HG03354 (cell line): ENCODE data around the gene ATP4B.

Experiments used
- ATAC-seq: cut with Tn5 transposase; IDR thresholded peaks from one replicate; pipeline ENCODE4 v1.9.1; 2021; ENCODE audit warnings: mild to moderate bottlenecking; ENCODE audit not compliant: unreplicated experiment, poor library complexity, severe bottlenecking

ATP4B gene

DNA sequence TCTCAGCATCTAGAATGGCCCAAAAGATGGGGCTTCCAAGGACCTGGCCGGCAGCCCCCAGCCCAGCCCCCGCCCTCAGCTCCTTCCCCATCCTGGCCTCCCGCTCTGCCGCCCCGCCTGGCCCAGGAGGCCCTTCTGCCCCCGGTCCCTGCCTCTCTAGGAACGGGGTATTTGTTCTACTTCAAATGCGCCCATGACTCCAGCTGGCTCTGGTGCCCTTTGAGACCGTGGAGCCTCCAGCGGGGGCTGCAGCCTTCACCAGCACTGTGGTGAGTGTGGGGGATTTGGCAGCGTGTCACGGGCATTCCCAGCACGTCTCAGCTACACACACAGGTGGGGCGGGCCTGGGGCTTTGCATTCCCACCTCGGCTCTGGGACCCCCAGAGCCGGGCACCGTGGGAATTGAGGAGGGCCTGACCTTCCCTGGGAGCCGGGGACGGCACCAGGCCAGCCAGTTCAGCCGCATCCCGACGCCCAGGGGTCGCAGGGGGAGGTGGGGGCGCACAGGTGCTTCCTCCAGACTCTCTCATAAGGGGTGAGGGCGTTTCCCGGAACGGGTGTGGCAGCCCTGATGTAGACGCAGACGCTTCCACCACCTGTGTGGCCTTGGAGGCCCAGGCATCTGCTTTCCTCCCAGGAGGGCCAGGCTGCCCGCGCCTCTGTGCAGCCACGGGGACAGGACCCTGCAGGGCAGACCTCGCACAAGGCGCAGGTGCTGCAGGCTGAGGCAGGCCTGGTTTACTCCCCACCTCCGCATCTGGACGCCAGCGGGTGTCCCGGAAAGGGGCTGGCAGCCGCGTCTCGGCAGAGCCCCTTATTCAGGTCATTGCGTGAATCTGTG is 947 bp downstream of the ATP4B start:
- ATAC-seq = no peak

DNA sequence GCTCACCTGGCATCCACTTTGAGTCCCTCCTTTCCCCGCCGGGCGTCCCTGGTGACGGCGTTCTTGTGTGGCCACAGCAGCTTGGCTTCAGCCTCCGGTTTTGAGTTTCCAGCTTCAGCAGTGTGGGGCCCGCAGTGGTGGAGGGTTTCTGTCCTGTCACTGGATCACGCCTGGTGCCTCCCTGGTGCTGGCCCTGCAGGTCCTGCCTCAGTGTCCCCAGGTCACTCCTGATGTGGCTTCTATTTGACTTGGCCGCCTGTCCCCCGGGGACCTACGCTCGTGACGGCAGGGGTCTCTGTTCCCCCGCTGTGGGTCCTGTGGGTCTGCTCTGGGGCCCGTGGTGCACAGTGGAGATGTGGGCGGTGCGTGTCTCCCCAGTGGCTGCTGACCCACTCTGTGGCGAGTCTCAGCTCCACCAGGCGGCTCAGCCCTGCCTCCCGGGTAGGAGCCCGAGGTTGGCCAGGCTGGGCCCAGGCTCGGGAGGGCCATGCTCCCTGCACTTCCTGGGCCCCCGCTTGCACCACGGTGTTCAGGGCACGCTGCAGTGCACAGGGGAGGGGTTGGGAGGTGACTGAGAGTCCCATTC is 1.9 kb downstream of the ATP4B start:
- ATAC-seq = no peak

DNA sequence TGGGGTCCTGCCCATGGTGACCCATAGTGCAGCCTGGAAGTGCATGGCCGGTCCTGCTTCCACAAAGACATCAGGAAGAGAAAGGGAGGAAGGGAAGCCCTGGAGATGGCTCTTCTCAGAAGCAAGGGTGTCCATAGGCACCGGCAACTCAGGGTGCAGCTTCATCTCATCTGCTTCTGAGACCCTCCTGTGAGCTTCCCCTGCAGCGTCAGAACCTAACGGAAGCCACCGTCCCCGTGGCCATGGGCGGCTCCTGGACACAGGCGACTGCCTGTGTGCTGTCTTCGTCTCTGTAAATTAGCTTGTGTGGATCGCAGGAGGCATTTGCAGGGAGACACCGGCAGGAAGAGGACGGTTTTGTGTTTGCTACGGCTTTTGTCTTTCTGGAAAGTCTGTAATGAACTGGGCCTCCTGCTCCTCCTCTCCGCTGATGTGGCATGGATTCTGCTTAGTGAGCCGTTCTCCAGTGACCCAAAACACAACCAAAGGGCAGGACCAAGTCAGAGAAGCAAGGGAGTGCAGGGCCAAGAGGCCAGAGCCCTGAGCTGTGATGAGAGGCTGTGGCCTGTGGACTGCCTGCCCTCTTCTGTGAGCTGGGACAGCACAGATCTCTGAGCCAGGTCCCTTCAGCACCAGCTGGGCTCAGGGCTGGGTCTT is 2.5 kb downstream of the ATP4B start:
- no peak for ATAC-seq

DNA sequence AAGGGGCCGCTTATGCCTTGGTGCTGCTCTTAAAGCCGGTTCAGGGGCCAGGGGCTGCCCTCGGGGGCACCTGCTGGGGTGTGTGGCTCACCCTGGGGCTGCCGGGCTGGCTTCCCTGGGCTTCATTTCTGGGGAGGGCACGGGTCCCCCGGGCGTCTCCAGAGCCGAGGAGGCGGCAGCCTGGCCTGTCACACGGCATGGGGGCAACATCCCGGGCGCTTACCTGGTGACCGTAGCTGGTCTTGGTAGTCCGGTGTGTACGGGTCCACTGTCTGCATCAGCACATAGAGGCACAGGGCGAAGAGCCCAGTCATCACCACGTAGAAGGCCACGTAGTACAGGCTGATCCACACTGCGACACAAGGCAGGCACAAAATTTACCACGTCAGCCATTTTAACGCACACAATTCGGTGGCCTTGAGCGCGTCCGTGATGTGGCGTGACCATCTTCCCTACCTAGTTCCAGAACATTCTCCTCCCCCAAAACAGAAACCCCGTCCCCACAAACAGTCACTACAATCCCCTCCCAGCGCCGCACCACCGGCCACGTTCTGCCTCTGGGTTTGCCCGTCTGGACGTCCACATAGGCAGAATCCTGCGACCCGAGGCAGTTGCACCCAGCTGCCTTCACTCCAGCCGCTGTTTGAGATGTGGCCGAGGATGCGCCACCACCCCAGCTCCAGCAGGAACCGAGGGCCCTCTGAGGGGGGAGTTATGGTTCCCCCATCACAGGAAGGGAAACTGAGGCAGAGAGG is 3.2 kb downstream of the ATP4B start:
- no peak for ATAC-seq

DNA sequence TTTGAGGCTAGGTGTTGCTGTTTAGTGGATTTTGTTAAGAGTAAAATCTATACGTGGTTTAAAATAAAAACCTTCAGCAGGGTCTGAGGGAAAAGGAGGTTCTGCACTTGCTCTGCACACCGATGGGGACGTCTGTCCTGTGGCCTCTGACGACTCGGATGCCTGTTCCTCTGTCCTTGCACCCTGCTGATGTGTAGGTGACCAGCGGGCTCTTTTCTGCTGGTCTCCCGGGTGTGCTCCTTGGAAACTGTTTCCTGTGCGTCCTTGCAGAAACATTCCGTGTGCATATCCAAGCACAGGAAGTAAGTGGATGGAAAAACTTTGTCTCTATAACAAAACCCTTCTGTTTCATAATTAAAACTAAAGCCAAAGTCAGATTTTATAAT is 3.8 kb downstream of the ATP4B start:
- ATAC-seq = no peak

DNA sequence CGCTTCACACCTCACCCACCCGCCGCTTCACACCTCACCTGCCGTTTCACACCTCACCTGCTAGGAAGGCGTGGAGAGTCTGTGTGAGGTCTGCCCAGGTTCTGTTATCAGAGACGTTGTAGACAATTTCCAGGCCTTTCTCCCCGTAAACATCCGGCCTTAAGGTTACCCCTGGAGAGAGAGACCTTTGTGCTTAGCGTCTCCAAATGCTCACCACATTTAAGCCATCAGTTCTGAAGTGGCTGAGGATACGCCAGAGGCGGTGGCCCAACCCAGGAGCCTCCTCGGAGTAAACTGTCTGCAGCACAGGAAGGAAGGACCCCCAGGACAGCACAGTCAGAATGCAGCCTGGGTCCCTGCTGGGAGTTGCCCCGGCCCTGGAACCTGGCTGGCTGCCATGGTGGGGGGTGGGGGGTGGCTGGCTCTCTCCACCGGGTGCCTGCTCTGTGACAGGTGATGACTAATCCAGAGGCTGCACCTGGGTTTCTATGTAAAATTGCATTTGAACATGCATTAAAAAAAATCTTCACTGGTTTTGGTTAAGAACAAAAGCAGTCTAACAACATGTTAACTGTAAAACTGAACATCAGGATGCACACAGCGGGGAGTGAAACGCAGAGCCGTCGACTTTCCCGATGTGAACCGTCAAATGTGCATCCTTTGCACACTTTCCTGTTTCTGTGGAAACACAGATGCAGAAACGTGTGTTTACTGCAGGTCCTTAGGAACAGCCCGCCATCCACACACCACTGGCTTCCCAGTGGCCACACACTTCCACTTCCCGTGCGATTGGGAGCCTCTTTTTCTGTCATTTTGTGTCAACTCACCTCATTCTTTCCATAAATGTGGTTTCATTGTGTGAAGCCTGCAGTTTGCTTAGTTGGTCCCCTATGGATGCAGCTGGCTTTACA is 4.5 kb downstream of the ATP4B start:
- ATAC-seq = no peak

DNA sequence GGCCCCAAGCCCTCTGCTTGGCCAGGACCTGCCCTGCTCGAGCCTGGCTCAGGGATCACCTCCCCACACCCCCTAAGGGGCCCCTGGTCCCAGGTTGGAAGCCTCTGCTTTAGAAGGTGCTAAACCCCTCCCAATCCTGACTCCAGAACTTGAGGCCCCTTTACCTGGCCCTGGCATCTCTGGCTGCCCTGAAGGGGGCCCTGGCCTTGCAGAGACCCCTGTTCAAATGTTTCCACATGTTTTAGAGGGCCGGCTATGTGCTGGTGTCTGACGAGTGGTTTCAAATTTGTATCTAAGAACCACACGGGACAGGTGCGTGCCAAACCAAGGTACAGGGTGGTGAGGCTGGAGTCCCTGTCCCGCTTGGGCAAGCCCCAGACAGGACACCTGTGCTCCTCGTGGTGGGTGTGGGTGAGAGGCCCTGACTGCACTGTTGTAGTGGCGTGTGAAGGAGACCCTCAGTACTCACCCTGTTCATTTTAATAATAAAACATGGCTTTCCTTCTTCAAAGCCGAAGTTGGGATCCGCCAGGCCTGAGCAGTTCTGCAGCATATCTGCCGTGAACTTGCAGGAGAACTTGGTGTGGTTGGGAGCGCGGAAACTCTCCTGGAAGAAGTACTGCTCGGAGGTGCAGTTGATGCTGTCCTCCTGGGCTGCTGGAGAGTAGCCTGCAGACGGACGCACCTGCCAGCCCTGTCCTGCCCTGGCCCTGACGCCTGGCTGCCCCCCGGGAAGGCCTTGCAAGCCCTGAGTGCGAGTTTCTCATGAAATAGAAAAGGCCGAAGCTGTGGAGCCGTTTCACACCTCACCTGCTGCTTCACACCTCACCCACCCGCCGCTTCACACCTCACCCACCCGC is 5.4 kb downstream of the ATP4B start:
- ATAC-seq = no peak

DNA sequence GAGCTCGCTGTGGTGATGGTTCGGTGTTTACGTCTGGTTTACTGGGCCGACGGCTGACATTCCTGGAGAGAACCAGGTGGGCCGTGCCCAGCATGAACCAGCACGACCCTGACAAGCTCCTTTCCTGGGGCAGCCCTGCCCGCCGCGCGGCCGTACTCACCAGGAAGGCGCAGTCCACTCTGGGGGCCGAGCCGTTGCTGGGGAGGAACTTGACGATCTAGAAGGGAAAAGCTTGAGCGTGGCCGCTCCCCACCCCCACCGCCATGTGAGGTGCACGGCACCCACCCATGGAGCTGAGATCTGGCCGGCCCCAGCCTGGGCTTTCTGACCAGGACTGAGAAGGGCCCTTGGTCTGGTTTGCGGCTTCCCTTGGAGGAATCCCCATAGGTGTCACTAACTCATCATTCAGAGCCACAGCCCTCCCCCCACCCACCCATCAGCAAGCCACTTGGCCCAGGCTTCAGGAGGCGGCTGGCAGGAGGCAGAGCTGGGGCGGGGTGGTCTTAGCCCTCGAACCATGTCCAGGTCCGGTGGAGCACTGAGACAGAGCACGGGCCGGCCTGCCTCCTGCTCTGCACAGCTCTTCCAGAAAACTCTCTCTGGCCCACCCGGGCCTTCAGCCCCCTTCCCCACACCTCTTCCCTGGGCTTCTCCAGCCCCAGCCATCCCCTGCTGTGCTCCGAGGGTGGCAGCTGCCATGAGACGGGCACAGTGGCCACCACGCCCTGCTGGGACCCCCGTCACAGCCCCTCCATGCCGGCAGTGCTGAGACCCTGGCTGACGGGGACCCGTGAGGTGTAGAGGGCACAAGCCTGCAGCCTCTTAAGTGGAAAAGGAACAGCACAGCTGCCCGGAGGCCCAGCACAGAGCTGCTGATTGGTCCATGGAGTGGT is 6.2 kb downstream of the ATP4B start:
- no peak for ATAC-seq

DNA sequence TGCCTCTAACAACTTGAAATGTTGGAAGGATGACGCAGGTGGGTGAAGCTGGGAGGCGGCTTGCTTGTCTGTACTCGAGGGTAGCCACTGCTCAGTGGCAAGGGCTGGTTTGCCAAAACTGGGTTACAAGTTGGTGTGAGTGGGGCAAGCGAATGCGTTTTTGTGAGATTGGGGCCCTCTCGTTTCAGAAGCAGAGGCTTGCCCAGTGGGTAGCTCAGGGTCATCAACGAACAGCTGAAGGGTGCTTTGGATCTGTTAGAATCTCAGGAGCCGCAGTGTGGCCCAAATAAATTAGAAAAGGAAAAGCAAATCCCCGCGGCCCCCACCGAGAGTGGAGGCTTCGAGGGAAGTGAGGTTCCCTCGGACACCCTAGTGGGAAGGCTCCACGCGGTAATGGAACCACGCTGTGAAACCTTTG is 7.3 kb downstream of the ATP4B start:
- ATAC-seq = no peak

DNA sequence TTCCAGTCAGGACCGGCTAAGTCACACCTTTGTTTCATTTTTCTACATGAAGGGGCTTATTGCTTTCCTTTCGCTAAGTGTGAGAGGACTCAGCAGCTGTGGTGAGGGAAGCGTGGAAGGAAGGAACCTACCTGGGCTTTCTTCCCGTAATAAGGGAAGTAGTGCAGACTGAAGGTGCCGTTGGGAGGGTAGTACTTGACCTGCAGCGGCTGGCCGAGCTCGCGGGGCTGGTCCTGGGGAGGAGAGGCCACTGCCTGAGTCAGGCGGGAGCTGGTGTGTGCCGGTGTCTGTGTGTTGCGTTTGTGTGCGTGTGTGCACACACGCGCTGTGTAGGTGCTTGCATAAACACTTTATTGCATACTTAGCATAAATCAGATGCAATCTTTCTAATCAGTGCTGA is 7.7 kb downstream of the ATP4B start:
- ATAC-seq = no peak

DNA sequence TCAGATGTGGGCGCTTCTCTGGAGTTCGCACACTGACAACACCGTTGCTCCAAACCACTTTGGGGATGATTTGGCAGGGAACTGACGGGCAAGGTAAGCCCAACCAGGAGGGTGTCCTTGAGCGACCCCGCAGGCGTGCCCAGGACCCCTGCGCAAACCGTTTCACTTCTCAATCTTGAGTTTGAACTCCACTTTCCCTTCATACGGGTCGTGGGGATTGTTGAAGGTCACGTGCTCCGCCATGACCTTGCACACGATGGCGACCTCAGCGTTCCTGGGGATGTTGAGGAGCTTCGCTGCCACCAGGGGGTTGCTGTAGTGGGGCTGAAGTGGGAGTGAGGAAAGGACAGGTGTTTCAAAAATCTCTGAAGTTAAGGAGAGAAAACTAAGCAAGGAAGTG is 8.8 kb downstream of the ATP4B start:
- no peak for ATAC-seq

DNA sequence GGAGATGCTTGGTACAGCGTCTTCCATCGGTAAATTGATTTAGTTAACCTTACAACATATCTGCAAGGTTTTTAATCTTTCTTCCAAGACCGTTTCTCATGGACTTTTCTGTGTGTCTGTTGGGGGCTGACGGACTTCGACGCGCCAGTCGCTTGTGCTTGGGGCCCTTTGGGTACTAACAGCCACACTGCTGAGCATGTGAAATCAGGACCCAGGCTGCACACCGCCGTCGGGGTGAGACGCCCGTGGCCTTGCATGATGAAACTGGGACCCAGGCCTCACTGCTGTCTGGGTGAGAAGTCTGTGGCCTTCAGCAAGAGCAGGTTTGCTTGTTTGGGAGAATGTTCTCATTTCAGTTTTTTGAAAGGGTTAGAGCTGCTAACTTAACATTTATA is 9.8 kb downstream of the ATP4B start:
- ATAC-seq = no peak

DNA sequence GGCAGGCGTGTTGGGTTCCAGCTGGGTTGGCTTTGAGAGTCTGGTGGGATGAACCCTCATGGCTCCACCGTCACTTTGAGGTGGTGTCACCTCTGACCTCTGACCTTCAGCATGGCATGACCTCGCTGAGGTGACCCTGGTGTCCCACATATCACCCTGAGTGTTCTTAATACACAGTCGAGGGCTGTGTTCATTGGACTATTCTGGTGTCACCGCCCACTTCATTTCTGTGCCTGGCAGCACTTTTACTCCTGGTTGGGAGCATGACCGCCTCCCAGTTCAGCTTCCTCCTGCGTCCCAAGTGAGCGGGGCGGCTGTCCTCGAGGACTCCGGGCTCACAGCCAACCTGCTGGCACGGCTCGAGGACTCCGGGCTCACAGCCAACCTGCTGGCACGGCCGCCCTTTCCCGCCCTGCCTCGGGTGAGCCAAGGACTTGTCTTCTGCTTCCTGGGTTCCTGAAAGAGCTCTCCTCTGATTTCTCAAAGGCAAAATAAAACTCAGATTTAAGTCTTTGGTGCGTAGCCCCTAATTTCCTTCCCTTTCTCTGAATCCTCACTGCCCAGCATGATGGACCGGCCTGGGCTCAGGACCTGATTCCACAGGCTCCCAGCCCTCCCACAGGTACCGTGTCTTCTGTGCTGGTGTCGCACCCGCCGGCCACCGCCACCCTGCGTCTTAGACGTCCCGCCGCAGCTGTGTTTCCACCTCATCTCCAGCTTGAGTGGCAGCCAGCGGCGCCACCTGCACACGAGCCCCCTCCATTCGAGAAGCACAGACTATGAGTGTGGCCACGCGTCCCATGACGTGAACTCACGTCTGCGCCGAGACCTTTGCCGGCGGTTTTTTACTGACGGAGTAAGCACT is 10.4 kb downstream of the ATP4B start:
- ATAC-seq = no peak

DNA sequence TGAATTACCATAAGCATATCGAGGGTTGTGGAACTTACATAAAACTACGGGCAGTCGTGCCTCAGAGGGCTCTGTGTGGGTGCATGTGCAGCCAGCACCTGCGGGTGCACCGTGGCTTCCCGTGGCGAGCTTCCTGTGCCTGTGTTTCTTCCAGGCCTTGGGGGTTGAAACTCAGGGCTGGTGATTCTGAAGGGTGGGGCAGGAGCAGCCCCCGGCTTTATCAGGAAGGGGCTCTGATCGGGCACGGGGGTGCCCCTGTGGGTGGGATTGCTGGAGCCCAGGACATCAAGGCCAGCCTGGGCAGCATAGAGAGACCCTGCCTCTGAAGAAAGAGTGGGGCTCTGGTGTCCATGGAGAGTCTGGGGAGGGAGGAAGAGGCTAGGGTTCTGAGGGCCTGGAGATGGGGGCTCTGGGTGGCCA is 11.1 kb downstream of the ATP4B start:
- no peak for ATAC-seq

DNA sequence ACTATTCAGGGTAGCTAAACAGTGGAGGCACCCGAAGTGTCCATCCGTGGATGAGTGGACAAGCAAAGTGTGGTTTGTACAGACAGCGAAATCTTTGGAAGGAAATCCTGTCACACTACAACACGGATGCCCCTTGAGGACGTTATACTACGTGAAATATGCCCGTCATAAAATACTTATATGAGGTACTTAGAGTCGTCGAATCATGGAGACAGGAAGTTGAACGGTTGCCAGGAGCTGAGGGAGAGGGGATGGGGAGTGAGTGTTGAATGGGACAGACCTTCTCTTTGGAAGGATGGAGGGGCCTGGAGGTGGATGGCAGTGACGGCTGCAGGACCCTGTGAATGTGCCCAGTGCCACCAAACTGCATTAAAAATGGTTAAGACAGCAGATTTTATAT is 11.6 kb downstream of the ATP4B start:
- no peak for ATAC-seq

DNA sequence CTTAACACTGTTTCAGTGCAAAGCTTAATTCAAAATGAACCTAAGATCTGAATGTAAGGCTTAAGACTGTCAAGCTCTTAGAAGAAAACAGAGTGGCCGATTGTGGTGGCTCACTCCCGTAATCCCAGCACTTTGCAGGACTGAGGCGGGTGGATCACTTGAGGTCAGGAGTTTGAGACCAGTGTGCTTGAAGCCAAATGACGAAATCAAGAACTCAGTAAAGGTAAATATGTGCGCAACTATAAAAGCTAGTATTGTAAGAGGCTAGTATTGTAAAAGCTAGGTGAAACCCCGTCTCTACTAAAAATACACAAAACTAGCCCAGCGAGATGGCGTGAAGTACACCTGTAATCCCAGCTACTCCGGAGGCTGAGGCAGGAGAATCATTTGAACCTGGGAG is 12.7 kb downstream of the ATP4B start:
- ATAC-seq = no peak

DNA sequence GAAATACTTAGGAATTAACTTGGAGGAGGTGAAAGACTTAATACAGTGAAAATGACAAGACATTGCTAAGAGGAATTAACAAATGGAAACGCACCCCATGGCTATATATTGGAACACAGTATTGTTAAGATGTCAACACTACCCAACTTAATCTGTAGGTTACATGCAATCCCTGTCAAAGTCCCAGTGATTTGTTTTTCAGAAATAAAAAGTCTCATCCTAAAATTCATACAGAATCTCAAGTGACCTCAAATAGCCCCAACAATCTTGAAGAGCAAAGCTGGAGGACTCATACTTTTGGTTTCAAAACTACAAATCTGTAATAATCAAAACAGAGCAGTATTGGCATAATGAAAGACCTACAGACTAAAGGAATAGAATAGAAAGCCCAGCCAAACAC is 13.2 kb downstream of the ATP4B start:
- ATAC-seq = no peak
